IPS-18a (cell line): ENCODE results near the gene MYH7B.

ENCODE experiments used
- H3K27ac ChIP-seq: one replicate; pipeline ENCODE4 v1.5.1; 2013; ENCODE audit warnings: low read length
- H3K27me3 ChIP-seq: one replicate; pipeline ENCODE4 v1.6.1; 2013; ENCODE audit warnings: mild to moderate bottlenecking, low read length; ENCODE audit not compliant: control insufficient read depth, insufficient read depth
- H3K36me3 ChIP-seq: one replicate; pipeline ENCODE4 v1.6.1; 2013; ENCODE audit warnings: low read depth, low read length; ENCODE audit not compliant: control insufficient read depth
- H3K4me1 ChIP-seq: one replicate; pipeline ENCODE4 v1.6.1; 2013; ENCODE audit warnings: low read depth, low read length; ENCODE audit not compliant: control insufficient read depth
- H3K4me3 ChIP-seq: one replicate; pipeline ENCODE4 v1.5.1; 2013; ENCODE audit warnings: low read length
- H3K9ac ChIP-seq: one replicate; pipeline ENCODE4 v1.6.1; 2013; ENCODE audit warnings: mild to moderate bottlenecking, low read length, moderate library complexity
- H3K9me3 ChIP-seq: one replicate; pipeline ENCODE4 v1.6.1; 2013; ENCODE audit warnings: low read depth, low read length; ENCODE audit not compliant: control insufficient read depth

The MYH7B gene

DNA sequence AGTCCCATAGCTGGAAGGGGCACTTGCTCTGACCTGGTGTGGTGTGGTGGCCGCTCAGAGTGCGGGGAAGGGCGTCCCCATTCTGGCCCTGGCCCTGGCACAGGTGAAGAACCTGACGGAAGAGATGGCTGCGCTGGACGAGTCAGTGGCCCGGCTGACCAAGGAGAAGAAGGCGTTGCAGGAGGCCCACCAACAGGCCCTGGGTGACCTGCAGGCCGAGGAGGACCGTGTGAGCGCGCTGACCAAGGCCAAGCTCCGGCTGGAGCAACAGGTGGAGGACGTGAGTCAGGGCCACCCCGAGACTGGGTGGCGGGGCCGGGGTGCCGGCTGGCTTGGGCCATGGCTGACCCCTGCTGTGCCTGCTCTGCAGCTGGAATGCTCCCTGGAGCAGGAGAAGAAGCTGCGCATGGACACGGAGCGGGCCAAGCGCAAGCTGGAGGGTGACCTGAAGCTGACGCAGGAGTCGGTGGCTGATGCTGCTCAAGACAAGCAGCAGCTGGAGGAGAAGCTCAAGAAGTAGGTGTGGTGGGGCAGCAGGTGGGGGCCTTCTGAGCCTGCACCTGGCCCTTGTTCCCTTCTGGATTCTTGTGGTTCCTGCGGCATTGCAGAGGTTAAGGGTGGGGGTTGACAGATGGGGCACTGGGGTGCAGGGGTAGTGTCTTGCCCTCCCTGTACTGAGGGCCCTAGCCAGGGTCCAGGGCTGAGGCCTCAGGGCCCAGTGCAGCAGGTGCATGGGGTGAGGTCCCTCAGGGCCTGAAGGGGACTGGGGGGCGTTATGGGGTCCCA, 40.8 kb downstream of the MYH7B start:
- Histone ChIP-seq H3K27me3 (no peaks in the 10 kb centered on the region), H3K9ac (no peak overlapping the region), H3K27ac (no peak overlapping the region), H3K4me1 (no peaks in the 10 kb centered on the region), H3K4me3 (no peak overlapping the region), H3K9me3 (no peaks in the 10 kb centered on the region), H3K36me3 (peaks cover 6% of the 10 kb centered on the region)

DNA sequence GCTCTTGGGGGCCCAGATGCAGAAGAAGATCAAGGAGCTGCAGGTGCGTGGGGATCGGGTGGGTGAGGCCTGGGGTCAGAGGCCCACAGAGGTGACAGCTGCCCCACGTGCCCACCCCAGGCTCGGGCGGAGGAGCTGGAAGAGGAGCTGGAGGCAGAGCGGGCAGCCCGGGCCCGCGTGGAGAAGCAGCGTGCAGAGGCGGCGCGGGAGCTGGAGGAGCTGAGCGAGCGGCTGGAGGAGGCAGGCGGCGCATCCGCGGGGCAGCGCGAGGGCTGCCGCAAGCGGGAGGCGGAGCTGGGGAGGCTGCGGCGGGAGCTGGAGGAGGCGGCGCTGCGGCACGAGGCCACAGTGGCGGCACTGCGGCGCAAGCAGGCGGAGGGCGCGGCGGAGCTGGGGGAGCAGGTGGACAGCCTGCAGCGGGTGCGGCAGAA, 41.5 kb downstream of the MYH7B start:
- peaks cover 10% of the 10 kb centered on the region for H3K36me3 ChIP-seq
- no peak overlapping the region for H3K9ac ChIP-seq
- no peak overlapping the region for H3K4me3 ChIP-seq
- H3K27ac ChIP-seq, result no peak overlapping the region
- H3K4me1 ChIP-seq, result no peaks in the 10 kb centered on the region
- no peaks in the 10 kb centered on the region for H3K9me3 ChIP-seq
- H3K27me3 ChIP-seq, result no peaks in the 10 kb centered on the region

- no peak overlapping the region for H3K27ac ChIP-seq
- peaks cover 13% of the 10 kb centered on the region for H3K36me3 ChIP-seq
- no peaks in the 10 kb centered on the region for H3K9me3 ChIP-seq
- no peak overlapping the region for H3K4me3 ChIP-seq
- H3K27me3 ChIP-seq, result no peaks in the 10 kb centered on the region
- H3K9ac ChIP-seq, result no peak overlapping the region
- H3K4me1 ChIP-seq, result no peaks in the 10 kb centered on the region
Observed at GRCh38 chr20:34997774-34998173, 42.1 kb downstream of the MYH7B start.

DNA sequence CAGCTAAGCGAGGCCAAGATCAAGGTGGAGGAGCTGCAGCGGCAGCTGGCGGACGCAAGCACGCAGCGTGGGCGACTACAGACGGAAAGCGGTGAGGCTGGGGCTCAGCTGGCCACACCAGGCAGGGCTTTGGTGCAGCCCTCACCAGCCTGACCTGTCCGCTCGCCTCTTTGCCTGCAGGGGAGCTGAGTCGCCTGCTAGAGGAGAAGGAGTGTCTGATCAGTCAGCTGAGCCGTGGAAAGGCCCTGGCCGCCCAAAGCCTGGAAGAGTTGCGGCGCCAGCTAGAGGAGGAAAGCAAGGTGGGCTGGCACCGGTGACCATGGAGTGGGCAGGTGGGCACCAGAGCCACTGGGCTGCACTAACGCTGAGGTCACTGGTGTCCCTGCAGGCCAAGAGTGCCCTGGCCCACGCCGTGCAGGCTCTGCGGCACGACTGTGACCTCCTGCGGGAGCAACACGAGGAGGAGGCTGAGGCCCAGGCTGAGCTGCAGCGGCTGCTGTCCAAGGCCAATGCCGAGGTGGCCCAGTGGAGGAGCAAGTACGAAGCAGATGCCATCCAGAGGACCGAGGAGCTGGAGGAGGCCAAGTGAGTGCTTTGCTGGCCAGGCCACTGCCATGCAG, 42.8 kb downstream of the MYH7B start:
- Histone ChIP-seq H3K4me3 (no peak overlapping the region), H3K4me1 (no peaks in the 10 kb centered on the region), H3K9ac (no peak overlapping the region), H3K9me3 (no peaks in the 10 kb centered on the region), H3K27me3 (no peaks in the 10 kb centered on the region), H3K36me3 (peaks cover 19% of the 10 kb centered on the region), H3K27ac (no peak overlapping the region)

- Histone ChIP-seq H3K4me1 (no peaks in the 10 kb centered on the region), H3K9ac (no peak overlapping the region), H3K27me3 (no peaks in the 10 kb centered on the region), H3K4me3 (no peak overlapping the region), H3K36me3 (peaks cover 24% of the 10 kb centered on the region), H3K9me3 (no peaks in the 10 kb centered on the region), H3K27ac (no peak overlapping the region)
Observed at GRCh38 chr20:34999021-34999451, 43.4 kb downstream of the MYH7B start.

- H3K4me1 ChIP-seq, result no peaks in the 10 kb centered on the region
- H3K36me3 ChIP-seq, result peaks cover 27% of the 10 kb centered on the region
- H3K27ac ChIP-seq, result no peak overlapping the region
- H3K9ac ChIP-seq, result no peak overlapping the region
- no peaks in the 10 kb centered on the region for H3K9me3 ChIP-seq
- no peaks in the 10 kb centered on the region for H3K27me3 ChIP-seq
- no peak overlapping the region for H3K4me3 ChIP-seq
Observed at GRCh38 chr20:34999782-35000181, 44.1 kb downstream of the MYH7B start.

DNA sequence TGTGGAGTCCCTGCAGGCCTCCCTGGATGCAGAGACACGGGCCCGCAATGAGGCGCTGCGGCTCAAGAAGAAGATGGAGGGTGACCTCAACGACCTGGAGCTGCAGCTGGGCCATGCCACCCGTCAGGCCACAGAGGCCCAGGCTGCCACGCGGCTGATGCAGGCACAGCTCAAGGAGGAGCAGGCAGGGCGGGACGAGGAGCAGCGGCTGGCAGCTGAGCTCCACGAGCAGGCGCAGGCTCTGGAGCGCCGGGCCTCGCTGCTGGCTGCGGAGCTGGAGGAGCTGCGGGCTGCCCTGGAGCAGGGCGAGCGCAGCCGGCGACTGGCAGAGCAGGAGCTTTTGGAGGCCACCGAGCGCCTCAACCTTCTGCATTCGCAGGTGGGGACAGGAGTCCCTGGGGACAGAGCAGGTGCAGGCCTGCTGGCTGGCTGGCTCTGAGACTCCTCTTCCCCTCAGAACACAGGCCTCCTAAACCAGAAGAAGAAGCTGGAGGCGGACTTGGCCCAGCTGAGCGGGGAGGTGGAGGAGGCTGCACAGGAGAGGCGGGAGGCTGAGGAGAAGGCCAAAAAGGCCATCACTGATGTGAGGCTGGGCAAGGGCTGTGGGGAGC, 44.7 kb downstream of the MYH7B start:
- Histone ChIP-seq H3K36me3 (peaks cover 33% of the 10 kb centered on the region), H3K4me3 (no peak overlapping the region), H3K9me3 (no peaks in the 10 kb centered on the region), H3K4me1 (no peaks in the 10 kb centered on the region), H3K9ac (no peak overlapping the region), H3K27me3 (no peaks in the 10 kb centered on the region), H3K27ac (no peak overlapping the region)

- H3K4me3 ChIP-seq, result no peak overlapping the region
- H3K36me3 ChIP-seq, result peaks cover 39% of the 10 kb centered on the region
- H3K9me3 ChIP-seq, result no peaks in the 10 kb centered on the region
- no peak overlapping the region for H3K27ac ChIP-seq
- no peaks in the 10 kb centered on the region for H3K4me1 ChIP-seq
- H3K9ac ChIP-seq, result no peak overlapping the region
- H3K27me3 ChIP-seq, result no peaks in the 10 kb centered on the region
Observed at GRCh38 chr20:35000922-35001595, 45.4 kb downstream of the MYH7B start.

DNA sequence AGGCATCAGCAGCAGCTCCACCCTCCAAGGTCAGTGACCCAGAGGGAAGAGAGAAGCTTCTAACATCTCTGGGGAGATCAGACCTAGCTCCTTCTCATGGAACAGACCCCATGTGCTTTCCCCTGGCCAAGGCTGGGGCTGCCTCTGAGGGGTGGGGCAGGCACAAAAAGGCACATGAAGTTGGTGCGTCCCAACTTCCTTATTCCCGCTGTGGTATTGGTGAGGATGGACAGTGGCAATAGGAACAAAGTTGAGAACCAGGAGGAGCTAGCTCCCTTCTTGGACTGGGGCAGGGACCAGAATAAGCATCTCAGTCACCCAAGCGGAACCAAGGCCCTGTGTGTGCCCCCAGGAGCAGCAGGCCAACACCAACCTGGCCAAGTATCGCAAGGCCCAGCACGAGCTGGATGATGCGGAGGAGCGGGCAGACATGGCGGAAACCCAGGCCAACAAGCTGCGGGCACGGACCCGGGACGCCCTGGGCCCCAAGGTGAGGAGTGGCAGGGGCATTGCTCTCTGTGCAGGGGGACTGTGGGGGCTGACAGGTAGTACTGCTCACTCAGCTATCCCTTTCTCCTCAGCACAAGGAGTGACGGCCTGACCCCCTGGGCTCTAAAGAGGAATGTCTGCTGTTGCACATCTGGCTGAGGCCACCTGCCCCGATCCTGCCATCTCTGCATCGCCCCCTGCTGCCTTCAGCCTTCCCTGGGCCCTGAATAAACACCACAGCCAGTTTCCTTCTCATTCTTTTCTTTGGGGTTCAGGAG, 46.1 kb downstream of the MYH7B start:
- no peaks in the 10 kb centered on the region for H3K27me3 ChIP-seq
- H3K9me3 ChIP-seq, result no peaks in the 10 kb centered on the region
- no peak overlapping the region for H3K27ac ChIP-seq
- no peak overlapping the region for H3K9ac ChIP-seq
- H3K36me3 ChIP-seq, result peaks cover 46% of the 10 kb centered on the region
- no peak overlapping the region for H3K4me3 ChIP-seq
- no peaks in the 10 kb centered on the region for H3K4me1 ChIP-seq

- H3K36me3 ChIP-seq, result peaks cover 55% of the 10 kb centered on the region
- no peaks in the 10 kb centered on the region for H3K27me3 ChIP-seq
- no peak overlapping the region for H3K27ac ChIP-seq
Observed at GRCh38 chr20:35002426-35003210, 47.0 kb downstream of the MYH7B start.

More at GRCh38 chr20:35002426-35003210, 47.0 kb downstream of the MYH7B start:
- Histone ChIP-seq H3K9ac (no peak overlapping the region), H3K9me3 (no peaks in the 10 kb centered on the region), H3K4me1 (no peaks in the 10 kb centered on the region), H3K4me3 (no peak overlapping the region)
